Neural progenitor cell (in vitro differentiated cells): ENCODE data around the gene KIAA0753.

Experiments used
- EZH2 ChIP-seq: fragments of 200-600 bp; sonication (generic); IDR thresholded peaks from 2 replicates; pipeline ENCODE4 v1.6.1; 2017; ENCODE audit warnings: antibody characterized with exemption, mild to moderate bottlenecking, moderate library complexity
- TF ChIP-seq, protein P1 (sequence below): fragments of 200-600 bp; sonication (generic); IDR thresholded peaks from 2 replicates; pipeline ENCODE4 v1.5.1; 2017; ENCODE audit warnings: antibody characterized with exemption, mild to moderate bottlenecking

DNA sequence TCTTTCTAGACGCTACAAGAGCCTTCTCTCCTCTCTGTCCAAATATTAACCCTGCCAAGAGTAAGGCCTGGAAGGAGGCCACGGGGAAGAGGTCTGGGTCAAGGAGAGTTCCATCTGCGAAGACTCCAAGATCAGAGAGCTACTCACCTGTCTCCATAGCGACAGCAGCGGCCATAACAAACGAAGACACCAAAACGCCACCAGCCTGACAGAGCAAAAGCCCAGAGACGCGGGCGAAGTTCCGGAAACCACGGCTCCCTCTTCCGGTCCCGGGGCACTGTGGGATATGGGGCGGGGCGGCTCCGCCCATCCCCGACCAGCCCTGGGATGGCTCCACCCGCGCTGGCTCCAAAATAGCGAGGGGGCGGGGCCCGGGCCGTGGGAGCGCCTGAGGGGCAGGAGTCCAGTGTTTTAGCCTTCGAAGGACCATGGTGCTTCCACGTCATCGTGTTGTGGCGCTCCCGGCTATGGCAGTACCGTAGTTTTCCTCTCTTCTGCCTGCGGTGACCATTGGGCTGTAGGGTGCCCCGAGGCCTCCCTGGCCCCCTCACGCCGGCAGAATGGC, 10.9 kb upstream of the KIAA0753 start, which contains the start of the genes C17orf100 and MED31:
- TF ChIP-seq EZH2: no peak
- TF ChIP-seq, protein P1, sequence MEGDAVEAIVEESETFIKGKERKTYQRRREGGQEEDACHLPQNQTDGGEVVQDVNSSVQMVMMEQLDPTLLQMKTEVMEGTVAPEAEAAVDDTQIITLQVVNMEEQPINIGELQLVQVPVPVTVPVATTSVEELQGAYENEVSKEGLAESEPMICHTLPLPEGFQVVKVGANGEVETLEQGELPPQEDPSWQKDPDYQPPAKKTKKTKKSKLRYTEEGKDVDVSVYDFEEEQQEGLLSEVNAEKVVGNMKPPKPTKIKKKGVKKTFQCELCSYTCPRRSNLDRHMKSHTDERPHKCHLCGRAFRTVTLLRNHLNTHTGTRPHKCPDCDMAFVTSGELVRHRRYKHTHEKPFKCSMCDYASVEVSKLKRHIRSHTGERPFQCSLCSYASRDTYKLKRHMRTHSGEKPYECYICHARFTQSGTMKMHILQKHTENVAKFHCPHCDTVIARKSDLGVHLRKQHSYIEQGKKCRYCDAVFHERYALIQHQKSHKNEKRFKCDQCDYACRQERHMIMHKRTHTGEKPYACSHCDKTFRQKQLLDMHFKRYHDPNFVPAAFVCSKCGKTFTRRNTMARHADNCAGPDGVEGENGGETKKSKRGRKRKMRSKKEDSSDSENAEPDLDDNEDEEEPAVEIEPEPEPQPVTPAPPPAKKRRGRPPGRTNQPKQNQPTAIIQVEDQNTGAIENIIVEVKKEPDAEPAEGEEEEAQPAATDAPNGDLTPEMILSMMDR: no peak
